ENCODE data around the gene FHIT. TPM values are rescaled to one million over a fixed set of nuclear protein-coding genes. Genes with fewer than 3 reads are reported as not detected.

Gene FHIT
- total and polyA plus RNA-seq, 4 donors, result 2.6 to 21.3 (median 8.7) TPM

- ATAC-seq (ENCODE audit: insufficient read depth, low FRiP score) (no peak), DNase-seq (no peak)
- H3K36me3 ChIP-seq (ENCODE audit: control insufficient read depth in 4 of 4, insufficient read depth in 4 of 4, low read length in 4 of 4), result no peaks in the 10 kb centered on the region
- H3K9me3 ChIP-seq (ENCODE audit: control insufficient read depth in 4 of 4, insufficient read depth in 3 of 4, low read length in 3 of 4), result no peaks in the 10 kb centered on the region
- H3K9ac ChIP-seq (ENCODE audit: insufficient read depth in 1 of 2, low read length in 2 of 2), result no peak overlapping the region
- 55 to 77% methylated on average over 2 of the region's 2 CpGs for WGBS, 2 donors
- H3K27me3 ChIP-seq (ENCODE audit: control insufficient read depth in 3 of 3, insufficient read depth in 3 of 3, low read length in 2 of 3), result no peaks in the 10 kb centered on the region
- H3K27ac ChIP-seq (ENCODE audit: low read depth in 1 of 2, low read length in 1 of 2), result no peak overlapping the region
- H3K4me3 ChIP-seq, result no peak overlapping the region
- H3K4me1 ChIP-seq (ENCODE audit: control insufficient read depth in 5 of 5, insufficient read depth in 5 of 5, low read length in 5 of 5), result peaks cover 0 to 7% (median 3%) of the 10 kb centered on the region in 5 donors
- TF ChIP-seq CTCF (IDR thresholded peaks at IDR 0.05; ENCODE audit: control extremely low read depth, extremely low read depth), result no peak
Measured at GRCh38 chr3:60238550-60238949, 1012.7 kb downstream of the FHIT start.

GRCh38 chr3:60229502-60229901 is 1021.8 kb downstream of the FHIT start:
- no peak overlapping the region for H3K4me3 ChIP-seq
- H3K4me1 ChIP-seq (ENCODE audit: control insufficient read depth in 5 of 5, insufficient read depth in 5 of 5, low read length in 5 of 5), result peaks cover 0 to 6% (median 4%) of the 10 kb centered on the region in 5 donors
- DNase-seq (no peak), ATAC-seq (ENCODE audit: insufficient read depth, low FRiP score) (no peak)
- H3K27ac ChIP-seq (ENCODE audit: low read depth in 1 of 2, low read length in 1 of 2), result no peak overlapping the region
- 90 to 92% methylated on average over 2 of the region's 2 CpGs for WGBS, 2 donors
- TF ChIP-seq CTCF (IDR thresholded peaks at IDR 0.05; ENCODE audit: control extremely low read depth, extremely low read depth), result no peak
- no peaks in the 10 kb centered on the region for H3K27me3 ChIP-seq (ENCODE audit: control insufficient read depth in 3 of 3, insufficient read depth in 3 of 3, low read length in 2 of 3)
- H3K36me3 ChIP-seq (ENCODE audit: control insufficient read depth in 4 of 4, insufficient read depth in 4 of 4, low read length in 4 of 4), result no peaks in the 10 kb centered on the region
- H3K9ac ChIP-seq (ENCODE audit: insufficient read depth in 1 of 2, low read length in 2 of 2), result no peak overlapping the region
- H3K9me3 ChIP-seq (ENCODE audit: control insufficient read depth in 4 of 4, insufficient read depth in 3 of 4, low read length in 3 of 4), result no peaks in the 10 kb centered on the region

GRCh38 chr3:60228823-60229222 is 1022.4 kb downstream of the FHIT start:
- no peak overlapping the region for H3K27ac ChIP-seq (ENCODE audit: low read depth in 1 of 2, low read length in 1 of 2)
- no peak overlapping the region for H3K9ac ChIP-seq (ENCODE audit: insufficient read depth in 1 of 2, low read length in 2 of 2)
- no peak for TF ChIP-seq CTCF (IDR thresholded peaks at IDR 0.05; ENCODE audit: control extremely low read depth, extremely low read depth)
- H3K36me3 ChIP-seq (ENCODE audit: control insufficient read depth in 4 of 4, insufficient read depth in 4 of 4, low read length in 4 of 4), result no peaks in the 10 kb centered on the region
- H3K9me3 ChIP-seq (ENCODE audit: control insufficient read depth in 4 of 4, insufficient read depth in 3 of 4, low read length in 3 of 4), result no peaks in the 10 kb centered on the region
- H3K27me3 ChIP-seq (ENCODE audit: control insufficient read depth in 3 of 3, insufficient read depth in 3 of 3, low read length in 2 of 3), result no peaks in the 10 kb centered on the region
- DNase-seq (no peak), ATAC-seq (ENCODE audit: insufficient read depth, low FRiP score) (no peak)
- WGBS, 2 donors, result 76 to 77% methylated on average over 4 of the region's 4 CpGs
- peaks cover 0 to 6% (median 4%) of the 10 kb centered on the region in 5 donors for H3K4me1 ChIP-seq (ENCODE audit: control insufficient read depth in 5 of 5, insufficient read depth in 5 of 5, low read length in 5 of 5)
- no peak overlapping the region for H3K4me3 ChIP-seq

GRCh38 chr3:60226912-60227311 is 1024.3 kb downstream of the FHIT start:
- no peak for TF ChIP-seq CTCF (IDR thresholded peaks at IDR 0.05; ENCODE audit: control extremely low read depth, extremely low read depth)
- WGBS, 2 donors, result 78 to 84% methylated on average over 2 of the region's 2 CpGs
- H3K27ac ChIP-seq (ENCODE audit: low read depth in 1 of 2, low read length in 1 of 2), result no peak overlapping the region
- no peaks in the 10 kb centered on the region for H3K27me3 ChIP-seq (ENCODE audit: control insufficient read depth in 3 of 3, insufficient read depth in 3 of 3, low read length in 2 of 3)
- no peaks in the 10 kb centered on the region for H3K36me3 ChIP-seq (ENCODE audit: control insufficient read depth in 4 of 4, insufficient read depth in 4 of 4, low read length in 4 of 4)
- DNase-seq (no peak), ATAC-seq (ENCODE audit: insufficient read depth, low FRiP score) (no peak)
- no peak overlapping the region for H3K9ac ChIP-seq (ENCODE audit: insufficient read depth in 1 of 2, low read length in 2 of 2)
- no peaks in the 10 kb centered on the region for H3K9me3 ChIP-seq (ENCODE audit: control insufficient read depth in 4 of 4, insufficient read depth in 3 of 4, low read length in 3 of 4)
- H3K4me1 ChIP-seq (ENCODE audit: control insufficient read depth in 5 of 5, insufficient read depth in 5 of 5, low read length in 5 of 5), result peaks cover 0 to 6% (median 4%) of the 10 kb centered on the region in 5 donors
- H3K4me3 ChIP-seq, result no peak overlapping the region

Data from lung (tissue), 12 donors.